D721Med (cell line): ENCODE results near the gene AUTS2.

ENCODE experiments used
- DNase-seq: peaks from one replicate; pipeline ENCODE4 v3.0.0; 2011; ENCODE audit warnings: low spot score; ENCODE audit not compliant: insufficient read length
- FAIRE-seq: peaks from 2 replicates; lab custom pipeline; 2011; peaks lifted over from hg19 to GRCh38; lab: Jason Lieb, UNC
- TF ChIP-seq, protein P1 (sequence below): IDR thresholded peaks from 2 replicates; pipeline ENCODE4 v1.5.1; 2012; ENCODE audit warnings: mild to moderate bottlenecking, control low read depth; ENCODE audit not compliant: insufficient read depth; ENCODE audit errors: missing control alignments

The AUTS2 gene

DNA sequence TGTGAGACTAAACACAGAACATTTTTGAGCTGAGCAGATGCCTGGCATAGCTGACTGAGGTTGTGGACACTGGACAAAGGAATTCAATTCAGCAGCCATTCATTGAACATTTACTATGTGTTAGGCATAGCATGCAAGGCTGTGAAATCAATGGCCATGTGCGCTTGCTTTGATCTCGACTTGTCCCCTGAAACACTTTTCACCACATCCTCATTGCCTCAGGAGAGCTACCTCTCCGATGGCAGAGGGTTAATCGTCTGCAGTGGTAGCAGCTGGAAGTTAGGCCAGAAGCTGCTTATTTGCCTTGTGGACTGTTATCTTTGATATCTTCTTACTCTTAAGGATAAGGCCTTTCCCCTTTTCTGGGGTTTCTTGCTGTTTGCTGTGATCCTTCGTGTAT, 297.8 kb downstream of the AUTS2 start:
- no peak for DNase-seq
- FAIRE-seq, result no peak
- TF ChIP-seq, protein P1, sequence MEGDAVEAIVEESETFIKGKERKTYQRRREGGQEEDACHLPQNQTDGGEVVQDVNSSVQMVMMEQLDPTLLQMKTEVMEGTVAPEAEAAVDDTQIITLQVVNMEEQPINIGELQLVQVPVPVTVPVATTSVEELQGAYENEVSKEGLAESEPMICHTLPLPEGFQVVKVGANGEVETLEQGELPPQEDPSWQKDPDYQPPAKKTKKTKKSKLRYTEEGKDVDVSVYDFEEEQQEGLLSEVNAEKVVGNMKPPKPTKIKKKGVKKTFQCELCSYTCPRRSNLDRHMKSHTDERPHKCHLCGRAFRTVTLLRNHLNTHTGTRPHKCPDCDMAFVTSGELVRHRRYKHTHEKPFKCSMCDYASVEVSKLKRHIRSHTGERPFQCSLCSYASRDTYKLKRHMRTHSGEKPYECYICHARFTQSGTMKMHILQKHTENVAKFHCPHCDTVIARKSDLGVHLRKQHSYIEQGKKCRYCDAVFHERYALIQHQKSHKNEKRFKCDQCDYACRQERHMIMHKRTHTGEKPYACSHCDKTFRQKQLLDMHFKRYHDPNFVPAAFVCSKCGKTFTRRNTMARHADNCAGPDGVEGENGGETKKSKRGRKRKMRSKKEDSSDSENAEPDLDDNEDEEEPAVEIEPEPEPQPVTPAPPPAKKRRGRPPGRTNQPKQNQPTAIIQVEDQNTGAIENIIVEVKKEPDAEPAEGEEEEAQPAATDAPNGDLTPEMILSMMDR, result no peak

DNA sequence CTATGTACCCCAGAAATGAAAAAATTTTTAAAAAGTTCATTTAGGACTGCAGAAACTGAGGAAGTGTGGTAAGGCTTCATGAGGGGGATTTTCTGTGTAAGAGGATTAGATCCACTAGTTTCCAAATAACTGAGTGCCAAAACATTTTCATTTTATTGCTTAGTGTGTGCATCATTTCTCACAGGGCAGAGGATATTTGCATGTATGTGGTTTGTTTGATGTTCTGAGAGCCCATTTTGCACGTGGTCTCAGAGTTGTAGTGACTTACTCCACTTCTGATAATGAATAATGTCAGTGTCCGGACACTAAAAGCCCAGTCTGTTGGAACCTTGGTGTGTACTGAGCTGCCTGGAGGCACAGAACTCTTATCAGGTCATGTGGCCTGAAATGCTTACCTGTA, 299.9 kb downstream of the AUTS2 start:
- FAIRE-seq (no peak), DNase-seq (no peak)
- TF ChIP-seq, protein P1, result no peak

DNA sequence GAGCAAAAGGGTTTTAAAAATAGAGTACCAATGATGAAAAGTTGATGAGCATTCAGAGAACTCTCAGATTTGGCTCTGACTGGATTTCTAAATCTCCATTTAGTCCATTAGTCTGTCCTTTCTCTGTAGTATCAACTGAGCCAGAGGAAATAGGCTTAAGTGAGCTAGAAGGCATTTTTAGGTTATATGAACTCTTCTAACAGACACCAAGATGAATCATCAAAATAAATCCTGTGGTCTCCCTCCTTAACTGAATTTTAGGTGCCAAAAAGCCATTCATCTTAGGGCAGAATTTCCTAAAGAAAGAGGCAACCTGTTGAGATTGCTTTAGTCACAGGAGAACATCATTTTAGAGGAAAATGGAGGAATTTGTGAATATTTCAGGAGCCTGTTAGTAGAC, 305.1 kb downstream of the AUTS2 start:
- FAIRE-seq, result no peak
- TF ChIP-seq, protein P1, result no peak
- no peak for DNase-seq

DNA sequence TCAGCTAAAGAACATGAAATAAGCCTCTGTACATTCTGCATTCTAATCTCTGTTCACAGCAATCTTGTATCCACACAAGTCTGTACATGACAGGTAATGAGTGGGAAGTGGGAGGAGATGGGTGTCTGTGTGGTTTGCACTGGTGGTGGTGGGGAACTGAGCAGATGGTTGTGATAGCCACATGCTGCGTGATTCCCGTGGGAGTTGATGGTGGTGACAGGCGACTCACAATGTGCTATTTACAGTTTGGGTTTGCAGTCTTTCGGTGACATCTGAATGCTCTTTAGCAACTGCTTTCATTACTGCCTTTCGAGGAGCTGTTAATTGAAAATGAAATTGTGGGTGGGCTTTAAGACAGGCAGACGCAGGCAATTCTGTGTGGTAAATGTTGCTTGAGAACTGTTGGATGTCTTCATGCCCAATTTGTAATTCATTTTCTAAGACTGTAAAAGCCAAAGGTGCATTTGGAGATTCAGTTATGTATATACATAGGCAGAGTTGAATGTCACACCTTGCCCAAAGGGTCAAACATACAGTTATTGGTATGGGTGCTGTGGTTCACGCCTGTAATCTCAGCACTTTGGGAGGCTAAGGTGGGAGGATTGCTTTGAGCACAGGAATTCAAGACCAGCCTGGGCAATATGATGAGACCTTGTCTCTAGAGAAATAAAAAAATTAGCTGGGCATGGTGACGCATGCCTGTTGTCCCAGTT, 308.2 kb downstream of the AUTS2 start:
- TF ChIP-seq, protein P1, result no peak
- FAIRE-seq (no peak), DNase-seq (no peak)

DNA sequence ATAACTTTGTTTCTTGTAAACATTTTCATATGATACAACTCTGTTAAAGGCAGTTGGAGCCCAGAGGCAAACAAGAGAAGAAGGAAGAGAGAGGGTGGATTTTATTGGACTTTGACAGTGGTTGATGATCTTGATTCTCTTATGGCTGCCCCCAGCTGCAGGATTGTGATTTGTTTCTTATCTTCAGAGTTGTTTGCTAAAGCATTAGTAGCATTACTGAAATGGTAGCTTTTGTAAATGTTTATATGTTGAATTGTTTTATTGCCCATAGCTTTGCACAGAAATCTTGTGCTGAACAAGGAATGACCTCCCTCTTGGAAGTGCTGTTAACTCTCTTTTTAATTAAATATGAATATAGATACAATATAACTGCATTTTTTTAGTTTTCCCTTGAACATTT, 309.4 kb downstream of the AUTS2 start:
- no peak for FAIRE-seq
- DNase-seq, result no peak
- TF ChIP-seq, protein P1, result no peak

DNA sequence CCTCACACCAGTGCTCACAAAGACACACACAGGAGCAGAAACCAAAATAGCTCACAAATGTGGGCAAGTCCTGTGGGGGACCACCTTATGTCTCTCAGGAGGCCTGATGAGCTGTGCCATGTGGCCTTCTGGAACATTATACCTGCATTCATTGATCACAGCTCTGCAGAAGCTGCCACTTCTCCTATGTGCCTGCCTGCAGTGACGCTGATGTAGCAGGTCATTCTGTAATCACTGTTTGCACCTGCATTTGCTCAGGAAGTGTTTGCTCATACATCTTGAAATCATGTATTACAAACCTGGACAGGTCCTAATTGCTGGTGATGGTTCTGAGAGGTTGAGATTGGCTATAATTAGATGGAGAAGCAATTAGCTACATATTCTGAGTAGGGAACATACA, 310.2 kb downstream of the AUTS2 start:
- TF ChIP-seq, protein P1, result no peak
- FAIRE-seq (no peak), DNase-seq (no peak)

DNA sequence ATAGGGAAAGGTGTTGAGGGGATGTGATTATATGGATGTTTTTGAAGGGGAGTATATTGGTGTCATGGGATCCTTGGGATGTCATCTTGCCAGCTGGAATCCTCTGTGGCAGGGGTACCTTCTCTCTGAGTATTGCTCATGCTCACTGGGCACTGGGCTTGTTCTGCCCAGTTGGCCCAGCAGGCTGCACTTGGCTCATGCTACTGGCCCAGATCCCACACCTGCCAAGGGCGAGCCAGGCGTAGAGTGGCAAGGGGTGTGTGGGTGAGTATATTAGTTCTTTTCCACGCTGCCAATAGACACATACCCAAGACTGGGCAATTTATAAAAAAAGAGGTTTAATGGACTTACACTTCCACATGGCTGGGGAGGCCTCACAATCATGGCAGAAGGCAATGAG, 311.9 kb downstream of the AUTS2 start:
- FAIRE-seq, result no peak
- TF ChIP-seq, protein P1, result no peak

More for the DNA sequence above, 311.9 kb downstream of the AUTS2 start:
- DNase-seq, result no peak
